ENCODE results near the gene B3GALNT2. TPM values are rescaled to one million over a fixed set of nuclear protein-coding genes. Genes with fewer than 3 reads are reported as not detected.

Gene B3GALNT2
- total and polyA plus RNA-seq, 8 donors = 8.6 to 51.6 (median 37.4) TPM

GRCh38 chr1:235511470-235512240 is 7.4 kb upstream of the B3GALNT2 start:
- Histone ChIP-seq H3K36me3 (no peaks in the 10 kb centered on the region), H3K9me3 (no peaks in the 10 kb centered on the region), H3K27ac (no peak overlapping the region), H3K4me3 (no peak overlapping the region), H3K4me1 (no peaks in the 10 kb centered on the region), H3K27me3 (no peaks in the 10 kb centered on the region)
- intact Hi-C loops (cut with DNase I) = loop anchor here in 1 of 3 donors (10.0 kb wide), 1 partner anchor 273 kb away; no protein-coding TSS in a partner anchor
- no peak for DNase-seq
- FAIRE-seq = no peak
- TF ChIP-seq, protein P1, sequence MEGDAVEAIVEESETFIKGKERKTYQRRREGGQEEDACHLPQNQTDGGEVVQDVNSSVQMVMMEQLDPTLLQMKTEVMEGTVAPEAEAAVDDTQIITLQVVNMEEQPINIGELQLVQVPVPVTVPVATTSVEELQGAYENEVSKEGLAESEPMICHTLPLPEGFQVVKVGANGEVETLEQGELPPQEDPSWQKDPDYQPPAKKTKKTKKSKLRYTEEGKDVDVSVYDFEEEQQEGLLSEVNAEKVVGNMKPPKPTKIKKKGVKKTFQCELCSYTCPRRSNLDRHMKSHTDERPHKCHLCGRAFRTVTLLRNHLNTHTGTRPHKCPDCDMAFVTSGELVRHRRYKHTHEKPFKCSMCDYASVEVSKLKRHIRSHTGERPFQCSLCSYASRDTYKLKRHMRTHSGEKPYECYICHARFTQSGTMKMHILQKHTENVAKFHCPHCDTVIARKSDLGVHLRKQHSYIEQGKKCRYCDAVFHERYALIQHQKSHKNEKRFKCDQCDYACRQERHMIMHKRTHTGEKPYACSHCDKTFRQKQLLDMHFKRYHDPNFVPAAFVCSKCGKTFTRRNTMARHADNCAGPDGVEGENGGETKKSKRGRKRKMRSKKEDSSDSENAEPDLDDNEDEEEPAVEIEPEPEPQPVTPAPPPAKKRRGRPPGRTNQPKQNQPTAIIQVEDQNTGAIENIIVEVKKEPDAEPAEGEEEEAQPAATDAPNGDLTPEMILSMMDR (IDR thresholded peaks at IDR 0.05) = no peak
- no peak for ATAC-seq
- WGBS, 2 donors = 62 to 63% methylated on average over 13 of the region's 13 CpGs

- ATAC-seq = no peak
- no peaks in the 10 kb centered on the region for H3K36me3 ChIP-seq
- H3K9me3 ChIP-seq = no peaks in the 10 kb centered on the region
- H3K4me3 ChIP-seq = no peak overlapping the region
- intact Hi-C loops (cut with DNase I) = loop anchor here in 1 of 3 donors (10.0 kb wide), 1 partner anchor 274 kb away; no protein-coding TSS in a partner anchor
- no peaks in the 10 kb centered on the region for H3K27me3 ChIP-seq
- TF ChIP-seq, protein P1 (IDR thresholded peaks at IDR 0.05) = no peak
- peaks cover 4 to 8% (median 5%) of the 10 kb centered on the region in 3 donors for H3K4me1 ChIP-seq
- DNase-seq = no peak
- FAIRE-seq = no peak
- WGBS, 2 donors = 71 to 72% methylated on average over 6 of the region's 6 CpGs
- H3K27ac ChIP-seq = no peak overlapping the region
Measured at GRCh38 chr1:235510823-235511222, 6.6 kb upstream of the B3GALNT2 start.

- TF ChIP-seq, protein P1 (IDR thresholded peaks at IDR 0.05) = no peak
- intact Hi-C loops (cut with DNase I) = no loop called here
- FAIRE-seq = no peak
- no peak overlapping the region for H3K27ac ChIP-seq
- no peak overlapping the region for H3K4me3 ChIP-seq
- no peaks in the 10 kb centered on the region for H3K9me3 ChIP-seq
- no peak for ATAC-seq
- no peaks in the 10 kb centered on the region for H3K27me3 ChIP-seq
- 45 to 60% methylated on average over 3 of the region's 3 CpGs for WGBS, 2 donors
- H3K36me3 ChIP-seq = no peaks in the 10 kb centered on the region
- no peak for DNase-seq
- peaks cover 5 to 8% (median 7%) of the 10 kb centered on the region in 3 donors for H3K4me1 ChIP-seq
Measured at GRCh38 chr1:235507623-235508022, 3.4 kb upstream of the B3GALNT2 start.

DNA sequence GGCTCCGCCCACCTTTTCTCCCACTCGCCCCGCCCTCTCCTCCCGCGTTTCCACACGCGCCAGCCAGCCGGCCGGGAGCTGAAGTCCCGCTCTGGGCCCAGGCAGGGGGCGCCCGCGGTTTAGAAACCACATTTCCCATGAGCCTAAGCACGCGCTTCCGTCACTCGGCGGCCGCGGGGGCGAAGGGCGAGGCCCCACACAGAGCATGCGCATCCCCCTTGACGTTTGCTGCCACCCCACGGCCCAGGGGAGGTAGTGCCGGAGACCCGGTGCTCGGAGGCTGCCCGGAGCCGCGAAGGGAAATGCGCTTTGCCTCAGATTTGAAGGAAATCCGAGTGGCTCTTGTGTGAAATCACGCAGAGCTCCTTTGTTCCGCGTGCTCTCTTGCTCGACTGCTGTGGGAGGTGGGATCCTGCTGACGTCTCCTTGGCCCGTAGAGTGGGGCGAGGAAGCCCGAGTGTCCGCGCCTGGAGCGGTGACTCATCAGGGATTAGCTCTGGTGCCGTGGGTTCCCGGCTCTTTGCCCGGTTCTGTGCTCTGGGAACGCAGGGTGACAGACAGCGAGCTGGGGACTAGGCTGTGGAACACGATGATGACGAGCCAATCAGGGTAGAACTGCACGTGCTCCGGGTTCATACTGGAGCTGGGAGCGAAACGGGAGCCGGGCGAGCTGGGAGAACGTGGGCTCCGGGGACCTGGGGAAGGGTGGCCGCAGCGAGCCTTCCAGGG is 406 bp upstream of the B3GALNT2 start:
- peak overlapping the region; percentile 98 to 100 (median 98) for H3K27ac ChIP-seq
- WGBS, 2 donors = 0% methylated on average over 54 to 61 of the region's 61 CpGs
- peak; percentile 56 for FAIRE-seq
- intact Hi-C loops (cut with DNase I) = no loop called here
- peak; percentile 99 to 100 (median 100) for DNase-seq
- peak overlapping the region; percentile 62 to 85 (median 72) for H3K4me3 ChIP-seq
- H3K9me3 ChIP-seq = no peaks in the 10 kb centered on the region
- no peaks in the 10 kb centered on the region for H3K27me3 ChIP-seq
- ATAC-seq = peak; percentile 82 to 91 (median 85)
- no peaks in the 10 kb centered on the region for H3K36me3 ChIP-seq
- TF ChIP-seq, protein P1 (IDR thresholded peaks at IDR 0.05) = peak; percentile 76 to 87 (median 79)
- peaks cover 7 to 15% (median 9%) of the 10 kb centered on the region in 3 donors for H3K4me1 ChIP-seq

All from pancreas (tissue), 10 donors.